ENCODE results near the gene PLD4. TPM values are rescaled to one million over a fixed set of nuclear protein-coding genes. Genes with fewer than 3 reads are reported as not detected.
A peak's percentile ranks its signal among the peaks of the same experiment; 100 is the strongest.

PLD4 gene
- total RNA-seq, 4 donors from 2014 or later = under 0.01 to 0.37 (median 0.16) TPM; not detected in 1

GRCh38 chr14:104967386-104968152 is 42.9 kb downstream of the PLD4 start:
- DNase-seq (ENCODE audit: low spot score) (no peak), ATAC-seq (ENCODE audit: low FRiP score) (peak; percentile 33)
- no peak for TF ChIP-seq CTCF (IDR thresholded peaks at IDR 0.05)

GRCh38 chr14:104968153-104968527 is 43.5 kb downstream of the PLD4 start:
- ATAC-seq (ENCODE audit: low FRiP score) (peak; percentile 26), DNase-seq (ENCODE audit: low spot score) (no peak)
- TF ChIP-seq CTCF (IDR thresholded peaks at IDR 0.05) = no peak

- DNase-seq (ENCODE audit: low spot score) (no peak), ATAC-seq (ENCODE audit: low FRiP score) (no peak)
- TF ChIP-seq CTCF (IDR thresholded peaks at IDR 0.05) = no peak
Measured at GRCh38 chr14:104968541-104969401, 44.1 kb downstream of the PLD4 start.

- TF ChIP-seq CTCF (IDR thresholded peaks at IDR 0.05) = no peak
Measured at GRCh38 chr14:104969741-104970230, 45.1 kb downstream of the PLD4 start.

GRCh38 chr14:104970231-104971068 is 45.8 kb downstream of the PLD4 start:
- DNase-seq (ENCODE audit: low spot score) (no peak), ATAC-seq (ENCODE audit: low FRiP score) (peak; percentile 22)
- no peak for TF ChIP-seq CTCF (IDR thresholded peaks at IDR 0.05)

More at GRCh38 chr14:104969741-104970230, 45.1 kb downstream of the PLD4 start:
- DNase-seq (ENCODE audit: low spot score) (no peak), ATAC-seq (ENCODE audit: low FRiP score) (no peak)

- DNase-seq (ENCODE audit: low spot score) (no peak), ATAC-seq (ENCODE audit: low FRiP score) (no peak)
- no peak for TF ChIP-seq CTCF (IDR thresholded peaks at IDR 0.05)
Measured at GRCh38 chr14:104971447-104972240, 47.0 kb downstream of the PLD4 start.

All from omental fat pad (tissue), 4 donors.